ENCODE results near the gene VN1R5. TPM values are rescaled to one million over a fixed set of nuclear protein-coding genes. Genes with fewer than 3 reads are reported as not detected.
A peak's percentile ranks its signal among the peaks of the same experiment; 100 is the strongest.

The VN1R5 gene
- total RNA-seq, 1 donor from 2014 or later: not detected

DNA sequence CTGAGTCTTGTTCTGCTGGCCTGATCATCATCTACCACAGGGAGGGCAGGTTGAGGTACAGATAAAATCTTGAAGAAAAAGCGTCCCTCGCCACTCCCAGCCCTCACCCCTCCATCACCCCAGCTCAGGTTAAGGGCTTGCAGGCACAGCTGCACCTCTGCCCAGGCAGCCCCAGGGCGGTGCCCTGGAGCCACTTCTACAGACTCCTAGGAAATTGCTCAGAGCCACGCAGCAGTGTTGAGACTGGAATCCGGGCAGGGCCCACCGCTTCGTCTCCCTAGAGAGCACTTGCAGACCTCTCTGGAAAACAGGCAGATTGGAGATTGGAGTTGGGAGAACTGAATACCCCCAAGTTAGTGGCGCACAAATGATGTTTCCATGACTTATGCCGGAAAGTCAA lies 35.3 kb downstream of the VN1R5 start:
- TF ChIP-seq, protein P1, sequence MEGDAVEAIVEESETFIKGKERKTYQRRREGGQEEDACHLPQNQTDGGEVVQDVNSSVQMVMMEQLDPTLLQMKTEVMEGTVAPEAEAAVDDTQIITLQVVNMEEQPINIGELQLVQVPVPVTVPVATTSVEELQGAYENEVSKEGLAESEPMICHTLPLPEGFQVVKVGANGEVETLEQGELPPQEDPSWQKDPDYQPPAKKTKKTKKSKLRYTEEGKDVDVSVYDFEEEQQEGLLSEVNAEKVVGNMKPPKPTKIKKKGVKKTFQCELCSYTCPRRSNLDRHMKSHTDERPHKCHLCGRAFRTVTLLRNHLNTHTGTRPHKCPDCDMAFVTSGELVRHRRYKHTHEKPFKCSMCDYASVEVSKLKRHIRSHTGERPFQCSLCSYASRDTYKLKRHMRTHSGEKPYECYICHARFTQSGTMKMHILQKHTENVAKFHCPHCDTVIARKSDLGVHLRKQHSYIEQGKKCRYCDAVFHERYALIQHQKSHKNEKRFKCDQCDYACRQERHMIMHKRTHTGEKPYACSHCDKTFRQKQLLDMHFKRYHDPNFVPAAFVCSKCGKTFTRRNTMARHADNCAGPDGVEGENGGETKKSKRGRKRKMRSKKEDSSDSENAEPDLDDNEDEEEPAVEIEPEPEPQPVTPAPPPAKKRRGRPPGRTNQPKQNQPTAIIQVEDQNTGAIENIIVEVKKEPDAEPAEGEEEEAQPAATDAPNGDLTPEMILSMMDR (IDR thresholded peaks at IDR 0.05; ENCODE audit: unreplicated experiment): no peak
- H3K4me1 Mint-ChIP-seq (ENCODE audit: unreplicated experiment): peaks cover 13% of the 10 kb centered on the region
- H3K27ac Mint-ChIP-seq (ENCODE audit: unreplicated experiment): no peak overlapping the region
- no peaks in the 10 kb centered on the region for H3K9me3 Mint-ChIP-seq (ENCODE audit: unreplicated experiment)
- no peak for DNase-seq (ENCODE audit: low spot score)
- H3K36me3 Mint-ChIP-seq (ENCODE audit: low read depth, unreplicated experiment): peaks cover 17% of the 10 kb centered on the region
- H3K27me3 Mint-ChIP-seq (ENCODE audit: unreplicated experiment): peaks cover 7% of the 10 kb centered on the region
- no peak overlapping the region for H3K4me3 Mint-ChIP-seq (ENCODE audit: unreplicated experiment)

DNA sequence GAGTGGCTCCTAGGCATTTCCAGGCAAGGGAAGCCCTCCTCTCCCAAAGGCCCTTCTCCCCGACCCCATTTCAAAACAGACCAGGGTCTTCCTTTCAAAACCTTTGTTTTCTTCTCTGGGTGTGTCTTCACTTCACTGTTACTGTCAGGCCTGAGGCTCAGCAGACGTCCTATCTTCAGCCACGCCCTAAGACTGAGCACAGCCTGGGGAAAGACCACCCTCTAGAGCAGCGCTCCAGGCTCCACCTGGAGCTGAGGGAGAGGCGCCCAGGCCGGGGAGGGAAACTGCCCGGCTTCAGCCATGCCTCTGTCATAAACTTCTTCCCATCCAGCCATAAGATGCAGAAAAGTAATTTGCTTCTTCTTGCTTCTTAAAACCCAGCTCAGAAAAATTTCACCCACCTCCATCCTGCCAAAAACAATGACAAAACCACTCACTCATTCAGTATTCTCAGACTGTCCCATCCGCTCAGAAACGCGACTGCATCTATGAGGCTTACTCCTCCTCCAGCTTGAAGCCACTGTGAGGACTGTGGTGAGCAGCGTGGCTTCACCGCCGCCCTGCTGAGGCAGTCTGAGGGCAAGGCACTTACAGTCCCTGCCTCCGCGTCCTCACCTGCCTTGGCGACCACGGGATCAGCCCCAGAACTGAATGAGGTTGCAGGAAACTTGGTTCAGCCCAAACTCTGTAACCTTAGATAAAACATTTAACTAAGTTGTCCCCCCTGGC lies 36.1 kb downstream of the VN1R5 start:
- no peak overlapping the region for H3K27ac Mint-ChIP-seq (ENCODE audit: unreplicated experiment)
- no peaks in the 10 kb centered on the region for H3K9me3 Mint-ChIP-seq (ENCODE audit: unreplicated experiment)
- TF ChIP-seq, protein P1 (IDR thresholded peaks at IDR 0.05; ENCODE audit: unreplicated experiment): no peak
- peaks cover 12% of the 10 kb centered on the region for H3K36me3 Mint-ChIP-seq (ENCODE audit: low read depth, unreplicated experiment)
- no peak for DNase-seq (ENCODE audit: low spot score)
- H3K27me3 Mint-ChIP-seq (ENCODE audit: unreplicated experiment): peaks cover 9% of the 10 kb centered on the region
- H3K4me3 Mint-ChIP-seq (ENCODE audit: unreplicated experiment): peak overlapping the region; percentile 0
- H3K4me1 Mint-ChIP-seq (ENCODE audit: unreplicated experiment): peaks cover 13% of the 10 kb centered on the region

DNA sequence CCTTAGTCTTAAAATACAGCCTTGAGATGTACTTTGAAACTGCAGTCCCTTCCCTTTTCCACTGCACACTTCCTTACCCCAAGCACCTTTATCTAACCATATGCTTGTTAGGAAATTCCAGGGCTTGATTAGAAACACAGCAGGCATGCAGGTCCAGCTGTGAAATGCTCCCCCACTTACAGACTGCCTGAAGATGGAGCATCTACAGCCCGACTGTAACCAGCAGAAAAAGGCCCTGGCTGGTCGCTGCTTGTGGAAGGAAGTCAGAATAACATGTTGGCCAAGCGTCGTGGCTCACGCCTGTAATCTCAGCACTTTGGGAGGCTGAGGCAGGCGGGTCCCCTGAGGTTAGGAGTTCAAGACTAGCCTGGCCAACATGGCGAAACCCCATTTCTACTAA lies 37.2 kb downstream of the VN1R5 start:
- Mint-ChIP-seq H3K27me3 (ENCODE audit: unreplicated experiment) (peaks cover 9% of the 10 kb centered on the region), H3K9me3 (ENCODE audit: unreplicated experiment) (no peaks in the 10 kb centered on the region), H3K36me3 (ENCODE audit: low read depth, unreplicated experiment) (peaks cover 11% of the 10 kb centered on the region), H3K4me1 (ENCODE audit: unreplicated experiment) (peaks cover 13% of the 10 kb centered on the region), H3K4me3 (ENCODE audit: unreplicated experiment) (no peak overlapping the region), H3K27ac (ENCODE audit: unreplicated experiment) (no peak overlapping the region)
- no peak for DNase-seq (ENCODE audit: low spot score)
- TF ChIP-seq, protein P1 (IDR thresholded peaks at IDR 0.05; ENCODE audit: unreplicated experiment): no peak

- Mint-ChIP-seq H3K4me3 (ENCODE audit: unreplicated experiment) (no peak overlapping the region), H3K36me3 (ENCODE audit: low read depth, unreplicated experiment) (peaks cover 18% of the 10 kb centered on the region), H3K27me3 (ENCODE audit: unreplicated experiment) (peaks cover 7% of the 10 kb centered on the region), H3K27ac (ENCODE audit: unreplicated experiment) (no peak overlapping the region), H3K9me3 (ENCODE audit: unreplicated experiment) (no peaks in the 10 kb centered on the region), H3K4me1 (ENCODE audit: unreplicated experiment) (peaks cover 11% of the 10 kb centered on the region)
- TF ChIP-seq, protein P1 (IDR thresholded peaks at IDR 0.05; ENCODE audit: unreplicated experiment): no peak
- DNase-seq (ENCODE audit: low spot score): no peak
Observed at GRCh38 chr1:247294282-247294681, 38.4 kb downstream of the VN1R5 start.

DNA sequence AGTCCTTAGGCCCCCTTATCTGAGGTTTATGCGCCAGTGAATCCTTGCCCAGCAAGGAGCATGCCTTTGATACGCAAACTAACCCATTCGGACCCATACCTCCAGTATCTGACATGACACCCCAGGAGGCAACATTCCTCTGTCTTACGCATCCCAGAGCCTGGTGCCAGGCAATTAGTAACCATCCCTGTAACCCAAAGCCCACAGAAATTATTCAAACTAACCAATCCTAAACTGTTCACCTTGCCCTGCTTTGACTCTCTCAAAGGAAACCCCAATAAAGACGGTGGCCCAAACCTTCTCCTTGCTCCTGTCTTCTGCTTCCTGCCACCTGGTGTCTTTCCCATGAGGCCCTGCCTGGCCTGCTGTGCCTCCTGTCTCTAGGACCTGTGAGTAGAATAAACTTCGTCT lies 39.4 kb downstream of the VN1R5 start:
- TF ChIP-seq, protein P1 (IDR thresholded peaks at IDR 0.05; ENCODE audit: unreplicated experiment): no peak
- H3K36me3 Mint-ChIP-seq (ENCODE audit: low read depth, unreplicated experiment): peaks cover 23% of the 10 kb centered on the region
- peaks cover 11% of the 10 kb centered on the region for H3K4me1 Mint-ChIP-seq (ENCODE audit: unreplicated experiment)
- peaks cover 7% of the 10 kb centered on the region for H3K27me3 Mint-ChIP-seq (ENCODE audit: unreplicated experiment)
- no peak for DNase-seq (ENCODE audit: low spot score)
- no peak overlapping the region for H3K27ac Mint-ChIP-seq (ENCODE audit: unreplicated experiment)
- H3K4me3 Mint-ChIP-seq (ENCODE audit: unreplicated experiment): no peak overlapping the region
- H3K9me3 Mint-ChIP-seq (ENCODE audit: unreplicated experiment): no peaks in the 10 kb centered on the region
